ENCODE data around the gene CXCL3. TPM values are rescaled to one million over a fixed set of nuclear protein-coding genes. Genes with fewer than 3 reads are reported as not detected.

Gene CXCL3
- total and polyA plus RNA-seq, 10 of the 15 experiments (the other 5 are each of a cell fraction or from before 2014, with no cell fraction given): not detected

- POLR2A ChIA-PET: no interaction called here
- Histone ChIP-seq H2AFZ (ENCODE audit: control insufficient read depth, low read depth, low read length) (no peak overlapping the region), H3K9me3 (replicated peaks; ENCODE audit: control insufficient read depth, insufficient read depth, low read length) (no peaks in the 10 kb centered on the region), H3K9ac (ENCODE audit: control insufficient read depth, insufficient read depth, low read length) (no peak overlapping the region), H3K36me3 (ENCODE audit: control insufficient read depth in 2 of 2, insufficient read depth in 2 of 2, low read length in 1 of 2) (no peaks in the 10 kb centered on the region), H3K79me2 (ENCODE audit: control insufficient read depth, insufficient read depth, low read length) (no peaks in the 10 kb centered on the region), H3K4me2 (ENCODE audit: control insufficient read depth, insufficient read depth) (no peak overlapping the region), H4K20me1 (ENCODE audit: control insufficient read depth, insufficient read depth) (no peaks in the 10 kb centered on the region), H3K27ac (ENCODE audit: control insufficient read depth, insufficient read depth) (no peak overlapping the region), H3K27me3 (replicated peaks in 1 of 2; ENCODE audit: control insufficient read depth in 2 of 2, insufficient read depth in 2 of 2, low read length in 1 of 2) (no peaks in the 10 kb centered on the region; a peak in 1 of 4 replicates), H3K4me3 (no peak overlapping the region), H3K4me1 (ENCODE audit: control insufficient read depth, insufficient read depth, low read length) (no peaks in the 10 kb centered on the region)
- SMC1A ChIA-PET (ENCODE audit: uncharacterized antibody, unreplicated experiment): no interaction called here
- BruUV-seq (replicated peaks): no TSS peak
- DNase-seq (ENCODE audit: low read depth, low spot score) (no peak), FAIRE-seq (no peak), ATAC-seq (no peak)
- 0% methylated on average over 2 of the region's 2 CpGs for WGBS (ENCODE audit: insufficient coverage, insufficient replicate concordance, low lambda C conversion rate, missing lambda C conversion rate)
- no peak for TF ChIP-seq POLR2A (IDR thresholded peaks at IDR 0.05; ENCODE audit: low read depth, low read length)
- TF ChIP-seq ZSCAN29 (IDR thresholded peaks at IDR 0.05): no peak
- TF ChIP-seq KDM1A (IDR thresholded peaks at IDR 0.05; ENCODE audit: borderline replicate concordance): no peak
- intact Hi-C loops (cut with micrococcal nuclease; ENCODE audit: unreplicated experiment) (no loop called here), in situ Hi-C loops (cut with MboI) (no loop called here)
- CTCF ChIA-PET: no interaction called here
- RAD21 ChIA-PET (ENCODE audit: unreplicated experiment): no interaction called here
Observed at GRCh38 chr4:74059161-74059829, 20.8 kb upstream of the CXCL3 start.

DNA sequence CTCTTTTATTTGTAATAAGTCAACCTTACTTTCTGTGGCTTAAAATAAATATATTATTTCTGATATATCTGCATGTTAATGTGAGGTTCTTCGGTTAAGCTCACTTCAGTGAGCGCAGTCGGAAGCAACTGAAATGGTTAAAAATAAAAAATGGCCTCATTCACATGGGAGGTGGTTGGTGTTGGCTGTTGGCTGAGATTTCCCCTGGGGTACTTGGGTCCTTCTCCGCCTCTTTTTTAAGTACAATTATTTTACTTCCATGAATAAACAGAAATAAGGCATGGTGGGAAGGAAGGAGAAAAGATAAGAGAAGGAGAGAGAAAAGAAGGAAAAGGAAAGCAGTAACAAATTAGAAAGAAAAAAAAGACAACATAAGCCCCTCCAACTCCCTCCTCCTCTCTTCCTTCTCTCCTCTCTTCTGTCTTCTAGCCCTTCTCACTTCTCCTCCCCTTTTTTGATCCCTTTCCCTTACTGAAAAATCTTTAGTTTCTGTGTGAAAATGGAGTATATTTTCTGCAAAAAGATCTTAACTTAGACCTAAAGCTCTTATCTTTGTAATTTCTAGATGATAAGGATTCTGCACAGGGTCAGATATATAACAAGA lies 19.7 kb upstream of the CXCL3 start:
- no peak overlapping the region for H3K4me3 ChIP-seq
- in situ Hi-C loops (cut with MboI): no loop called here
- no peaks in the 10 kb centered on the region for H3K4me1 ChIP-seq (ENCODE audit: control insufficient read depth, insufficient read depth, low read length)
- SMC1A ChIA-PET (ENCODE audit: uncharacterized antibody, unreplicated experiment): no interaction called here
- no peaks in the 10 kb centered on the region; a peak in 1 of 4 replicates for H3K27me3 ChIP-seq (replicated peaks in 1 of 2; ENCODE audit: control insufficient read depth in 2 of 2, insufficient read depth in 2 of 2, low read length in 1 of 2)
- no peak overlapping the region for H3K4me2 ChIP-seq (ENCODE audit: control insufficient read depth, insufficient read depth)
- H2AFZ ChIP-seq (ENCODE audit: control insufficient read depth, low read depth, low read length): no peak overlapping the region
- no peaks in the 10 kb centered on the region for H4K20me1 ChIP-seq (ENCODE audit: control insufficient read depth, insufficient read depth)
- H3K36me3 ChIP-seq (ENCODE audit: control insufficient read depth in 2 of 2, insufficient read depth in 2 of 2, low read length in 1 of 2): no peaks in the 10 kb centered on the region
- no peaks in the 10 kb centered on the region for H3K79me2 ChIP-seq (ENCODE audit: control insufficient read depth, insufficient read depth, low read length)
- WGBS (ENCODE audit: insufficient coverage, insufficient replicate concordance, low lambda C conversion rate, missing lambda C conversion rate): 58% methylated on average over 4 of the region's 4 CpGs
- no TSS peak for BruUV-seq (replicated peaks)
- H3K9me3 ChIP-seq (replicated peaks; ENCODE audit: control insufficient read depth, insufficient read depth, low read length): no peaks in the 10 kb centered on the region
- ATAC-seq: no peak
- CTCF ChIA-PET: no interaction called here
- H3K27ac ChIP-seq (ENCODE audit: control insufficient read depth, insufficient read depth): no peak overlapping the region
- RAD21 ChIA-PET (ENCODE audit: unreplicated experiment): no interaction called here
- intact Hi-C loops (cut with micrococcal nuclease; ENCODE audit: unreplicated experiment): no loop called here
- no peak overlapping the region for H3K9ac ChIP-seq (ENCODE audit: control insufficient read depth, insufficient read depth, low read length)
- DNase-seq (ENCODE audit: low read depth, low spot score): no peak
- POLR2A ChIA-PET: no interaction called here
- no peak for FAIRE-seq
- TF ChIP-seq BRCA1 (IDR thresholded peaks at IDR 0.05; ENCODE audit: low read depth, low read length) (no peak), IKZF1 (conservative IDR thresholded peaks at IDR 0.05) (no peak), MYC (IDR thresholded peaks at IDR 0.05; ENCODE audit: insufficient read depth, insufficient read length, insufficient replicate concordance, low read length, severe bottlenecking) (no peak), YY1 (IDR thresholded peaks at IDR 0.05; ENCODE audit: low read depth, low read length) (no peak), USF1 (IDR thresholded peaks at IDR 0.05; ENCODE audit: borderline replicate concordance, extremely low read length, insufficient read depth, low read depth, low read length) (no peak), BACH1 (IDR thresholded peaks at IDR 0.05; ENCODE audit: borderline replicate concordance) (no peak), MXI1 (IDR thresholded peaks at IDR 0.05; ENCODE audit: low read depth, low read length) (no peak), SP1 (IDR thresholded peaks at IDR 0.05; ENCODE audit: low read depth, low read length) (no peak), ZSCAN29 (IDR thresholded peaks at IDR 0.05) (no peak), RAD21 (IDR thresholded peaks at IDR 0.05; ENCODE audit: insufficient read depth, low read depth, low read length) (no peak), FOXK2 (IDR thresholded peaks at IDR 0.05) (no peak), JUND (IDR thresholded peaks at IDR 0.05; ENCODE audit: low read depth, low read length) (no peak), NFXL1 (IDR thresholded peaks at IDR 0.05; ENCODE audit: borderline replicate concordance) (no peak)
- TF ChIP-seq, protein P1, sequence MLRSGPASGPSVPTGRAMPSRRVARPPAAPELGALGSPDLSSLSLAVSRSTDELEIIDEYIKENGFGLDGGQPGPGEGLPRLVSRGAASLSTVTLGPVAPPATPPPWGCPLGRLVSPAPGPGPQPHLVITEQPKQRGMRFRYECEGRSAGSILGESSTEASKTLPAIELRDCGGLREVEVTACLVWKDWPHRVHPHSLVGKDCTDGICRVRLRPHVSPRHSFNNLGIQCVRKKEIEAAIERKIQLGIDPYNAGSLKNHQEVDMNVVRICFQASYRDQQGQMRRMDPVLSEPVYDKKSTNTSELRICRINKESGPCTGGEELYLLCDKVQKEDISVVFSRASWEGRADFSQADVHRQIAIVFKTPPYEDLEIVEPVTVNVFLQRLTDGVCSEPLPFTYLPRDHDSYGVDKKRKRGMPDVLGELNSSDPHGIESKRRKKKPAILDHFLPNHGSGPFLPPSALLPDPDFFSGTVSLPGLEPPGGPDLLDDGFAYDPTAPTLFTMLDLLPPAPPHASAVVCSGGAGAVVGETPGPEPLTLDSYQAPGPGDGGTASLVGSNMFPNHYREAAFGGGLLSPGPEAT (IDR thresholded peaks at IDR 0.05; ENCODE audit: low read depth): no peak
